Effector CD4-positive, alpha-beta T cell (primary cell): ENCODE results near the gene CALR3. TPM values are rescaled to one million over a fixed set of nuclear protein-coding genes. Genes with fewer than 3 reads are reported as not detected.
"Not testable (repeated sequence)": the region's sequence is repeated elsewhere in the genome, so short reads cannot be mapped to it uniquely, and the experiment has no call there.

Experiments
- DNase-seq: peaks from one replicate; pipeline ENCODE4 v3.0.0-alpha.2; 2020
- total RNA-seq: gene quantifications from one replicate; lab custom pipeline; 2026; lab: John Stamatoyannopoulos, UW

CALR3 gene, protein sequence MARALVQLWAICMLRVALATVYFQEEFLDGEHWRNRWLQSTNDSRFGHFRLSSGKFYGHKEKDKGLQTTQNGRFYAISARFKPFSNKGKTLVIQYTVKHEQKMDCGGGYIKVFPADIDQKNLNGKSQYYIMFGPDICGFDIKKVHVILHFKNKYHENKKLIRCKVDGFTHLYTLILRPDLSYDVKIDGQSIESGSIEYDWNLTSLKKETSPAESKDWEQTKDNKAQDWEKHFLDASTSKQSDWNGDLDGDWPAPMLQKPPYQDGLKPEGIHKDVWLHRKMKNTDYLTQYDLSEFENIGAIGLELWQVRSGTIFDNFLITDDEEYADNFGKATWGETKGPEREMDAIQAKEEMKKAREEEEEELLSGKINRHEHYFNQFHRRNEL
- not detected for total RNA-seq

DNA sequence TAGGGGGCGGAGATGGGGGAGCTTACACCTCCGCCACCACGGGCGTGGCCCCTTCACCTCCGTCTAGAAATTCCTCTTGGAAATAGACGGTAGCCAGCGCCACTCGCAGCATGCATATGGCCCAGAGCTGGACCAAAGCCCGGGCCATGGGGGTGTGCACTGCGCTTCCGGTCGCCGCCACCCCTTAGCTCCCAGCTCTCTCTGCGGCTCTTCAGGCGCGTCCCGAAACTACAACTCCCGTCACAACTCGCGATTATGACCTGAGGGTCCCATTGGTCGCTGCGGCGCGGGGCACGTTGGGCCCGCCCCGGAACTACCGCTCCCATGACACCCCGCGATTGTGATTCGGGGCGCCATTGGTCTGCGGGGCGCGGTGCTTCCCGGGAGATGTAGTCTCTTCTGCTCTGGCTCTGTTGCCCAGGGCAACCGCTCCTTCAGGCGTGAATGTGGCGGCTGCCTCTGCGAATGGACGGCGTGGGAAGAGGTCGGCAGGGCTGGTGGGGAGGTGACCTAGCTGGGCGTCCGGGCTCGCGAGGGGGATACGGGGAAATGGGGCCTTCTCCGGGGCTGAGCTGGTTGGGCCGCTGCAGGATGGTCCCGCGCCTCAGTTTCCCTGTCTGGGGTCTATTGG is at the start of gene CALR3, which contains the start of gene C19orf44:
CALR3 (minus strand) TSS at position 186 of the 631 bp plus-strand sequence; CDS start at position 148, 38 bp downstream.
C19orf44 (plus strand) TSS at position 413 of the 631 bp plus-strand sequence. CDS start 4,399 bp downstream, outside the sequence.
- peak; percentile 96 for DNase-seq

DNA sequence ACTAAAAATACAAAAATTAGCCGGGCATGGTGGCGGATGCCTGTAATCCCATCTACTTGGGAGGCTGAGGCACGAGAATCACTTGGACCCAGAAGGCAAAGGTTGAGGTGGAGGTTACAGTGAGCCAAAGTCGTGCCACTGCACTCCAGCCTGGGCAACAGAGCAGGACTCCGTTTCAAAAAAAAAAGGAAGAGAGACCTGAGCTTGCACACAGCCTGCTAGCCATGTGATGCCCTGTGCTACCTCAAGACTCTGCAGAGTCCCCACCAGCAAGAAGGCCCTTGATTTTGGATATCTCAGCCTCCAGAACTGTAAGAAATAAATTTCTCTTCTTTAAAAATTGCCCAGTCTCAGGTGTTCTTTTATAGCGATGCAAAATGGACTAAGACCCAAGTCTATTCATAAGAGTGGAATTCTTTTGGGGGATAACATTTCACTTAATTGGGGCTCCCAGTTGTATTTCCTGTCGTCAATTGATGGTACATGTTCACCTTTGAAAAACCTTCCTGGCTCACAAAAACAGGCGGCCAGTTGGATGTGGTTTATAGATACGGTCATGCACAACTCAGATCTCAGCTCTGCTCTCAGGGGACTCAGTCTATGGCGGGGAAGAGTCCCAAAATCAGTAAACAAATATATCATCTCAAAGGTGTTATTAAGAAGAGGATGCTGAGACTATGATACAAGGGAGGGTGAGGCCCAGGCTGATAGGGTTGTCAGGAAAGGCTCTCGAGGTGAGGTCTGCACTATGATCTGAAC is 48.7 kb upstream of the CALR3 start:
- no peak for DNase-seq

DNA sequence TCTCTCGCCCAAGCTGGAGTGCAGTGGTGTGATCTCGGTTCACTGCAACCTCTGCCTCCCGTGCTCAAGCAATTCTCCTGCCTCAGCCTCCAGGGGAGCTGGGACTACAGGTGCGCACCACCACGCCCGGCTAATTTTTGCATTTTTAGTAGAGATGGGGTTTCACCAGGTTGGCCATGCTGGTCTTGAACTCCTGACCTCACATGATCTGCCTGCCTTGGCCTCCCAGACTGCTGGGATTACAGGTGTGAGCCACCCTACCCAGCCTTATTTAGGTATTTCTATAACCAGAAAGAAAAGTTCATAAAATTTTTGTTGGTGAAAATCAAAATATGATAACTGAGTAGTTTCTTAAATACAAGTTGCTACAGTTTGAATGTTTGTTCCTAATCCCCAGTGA is 47.8 kb upstream of the CALR3 start:
- not testable (repeated sequence) for DNase-seq

DNA sequence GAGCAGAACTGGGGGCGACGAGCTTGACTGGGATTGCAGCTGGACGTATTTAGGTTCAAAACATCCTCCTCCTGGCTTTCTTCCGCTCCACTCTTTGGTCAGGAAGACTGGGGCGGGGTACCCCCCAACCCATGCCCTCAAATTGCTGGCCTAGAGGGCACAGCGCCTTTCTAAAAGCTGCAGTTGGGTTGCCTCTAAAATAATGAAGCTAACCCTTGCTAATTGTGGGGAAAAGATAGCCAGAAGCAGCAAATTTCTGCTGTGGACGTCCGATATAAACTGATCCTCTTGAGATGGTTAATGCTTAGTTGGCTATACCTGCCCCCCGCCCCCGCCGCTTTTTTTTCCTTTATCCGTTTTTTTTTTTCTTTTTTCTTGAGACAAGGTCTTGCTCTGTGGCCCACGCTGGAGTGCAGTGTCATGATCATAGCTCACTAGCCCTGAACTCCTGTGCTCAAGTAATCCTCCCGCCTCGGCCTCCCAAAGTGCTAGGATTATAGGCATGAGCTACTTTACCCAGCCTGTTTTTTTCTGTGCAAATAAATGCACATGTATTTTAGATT is 47.0 kb upstream of the CALR3 start:
- no peak for DNase-seq

DNA sequence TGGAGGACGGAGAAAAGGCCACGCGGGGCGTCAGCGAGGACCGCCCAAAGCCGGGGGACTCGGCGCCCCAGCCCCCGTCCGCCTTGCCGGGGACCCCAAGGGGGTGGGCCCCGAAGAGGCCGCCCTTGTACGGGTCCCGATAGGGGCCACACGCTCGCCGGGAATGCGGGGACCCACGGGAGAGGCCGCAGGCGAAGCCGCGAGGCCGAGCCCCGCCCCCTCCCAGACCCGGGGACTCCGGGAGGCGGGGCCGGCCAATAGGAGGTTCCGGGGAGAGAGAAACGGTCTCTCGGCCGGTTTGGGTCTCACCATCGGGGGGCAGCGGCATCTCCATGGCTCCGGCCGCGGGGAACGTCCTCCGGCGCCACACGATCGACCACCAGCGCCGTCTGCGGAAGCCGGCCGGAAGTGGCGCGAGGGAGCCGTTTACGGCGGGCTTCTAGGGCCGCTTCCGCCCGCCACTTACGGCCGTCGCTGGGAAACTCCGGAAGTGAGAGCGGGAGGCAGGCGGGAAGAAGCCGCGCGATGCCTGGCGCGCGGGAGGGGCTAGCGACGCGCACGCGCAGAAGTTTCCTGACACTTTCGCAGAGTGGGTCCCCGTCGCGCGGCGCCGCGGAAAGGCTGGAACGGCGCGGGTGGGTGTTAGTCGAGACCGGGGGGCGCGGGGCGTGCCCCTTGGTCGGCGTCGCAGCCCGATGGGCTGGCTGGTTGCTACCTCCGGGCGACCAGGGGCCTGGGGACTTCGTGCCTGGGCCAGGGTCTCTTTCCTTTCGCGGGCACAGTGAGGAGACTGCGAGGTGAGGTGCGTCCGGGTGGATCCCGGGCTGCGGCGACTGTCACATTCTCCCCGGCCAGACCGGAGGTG is 46.3 kb upstream of the CALR3 start, which contains the start of gene CHERP:
CHERP (minus strand) TSS at position 393 of the 865 bp plus-strand sequence; CDS start at position 334, 59 bp downstream.
- DNase-seq, result peak; percentile 93

DNA sequence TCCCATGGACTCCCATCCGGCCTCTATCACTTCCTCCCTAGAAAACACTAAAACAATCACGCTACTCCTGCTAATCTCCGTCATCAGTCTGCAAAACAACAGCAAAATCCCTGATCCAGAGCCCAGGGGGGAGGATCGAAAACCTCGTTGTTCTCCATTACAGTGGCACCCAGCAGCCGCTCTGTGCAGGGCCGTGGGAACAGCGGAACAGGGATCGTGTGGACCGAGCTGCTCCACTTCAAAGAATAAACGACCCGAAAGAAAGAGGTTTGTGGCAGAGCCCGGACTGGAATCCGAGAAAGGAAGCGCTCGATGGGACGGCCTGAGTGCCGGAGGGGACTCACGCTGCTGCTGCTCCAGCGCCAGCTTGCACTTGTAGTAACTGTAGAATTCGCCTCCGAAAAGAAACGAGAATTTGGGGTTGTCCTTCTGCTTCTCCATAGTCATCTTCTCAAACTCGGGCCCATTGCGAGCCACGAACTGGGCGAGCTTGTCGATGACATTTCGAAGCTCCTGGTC is 45.6 kb upstream of the CALR3 start:
- no peak for DNase-seq

DNA sequence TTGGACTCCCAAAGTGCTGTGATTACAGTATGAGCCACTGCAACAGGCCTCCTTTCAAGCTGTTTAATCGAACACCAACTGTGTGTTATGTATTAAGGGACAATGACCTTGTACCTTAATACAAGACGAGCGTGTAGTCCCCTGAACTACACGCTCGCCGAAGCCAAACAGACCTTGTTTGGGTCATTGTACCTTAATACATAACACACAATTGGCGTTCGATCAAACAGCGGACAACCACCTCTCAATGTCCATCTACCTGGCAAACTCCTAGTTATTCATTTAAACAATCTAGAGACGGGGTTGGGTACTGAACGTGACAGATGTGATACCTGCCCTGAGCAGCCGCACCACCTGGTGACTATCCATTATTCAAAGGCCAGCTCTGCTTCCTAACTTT is 45.0 kb upstream of the CALR3 start:
- no peak for DNase-seq

DNA sequence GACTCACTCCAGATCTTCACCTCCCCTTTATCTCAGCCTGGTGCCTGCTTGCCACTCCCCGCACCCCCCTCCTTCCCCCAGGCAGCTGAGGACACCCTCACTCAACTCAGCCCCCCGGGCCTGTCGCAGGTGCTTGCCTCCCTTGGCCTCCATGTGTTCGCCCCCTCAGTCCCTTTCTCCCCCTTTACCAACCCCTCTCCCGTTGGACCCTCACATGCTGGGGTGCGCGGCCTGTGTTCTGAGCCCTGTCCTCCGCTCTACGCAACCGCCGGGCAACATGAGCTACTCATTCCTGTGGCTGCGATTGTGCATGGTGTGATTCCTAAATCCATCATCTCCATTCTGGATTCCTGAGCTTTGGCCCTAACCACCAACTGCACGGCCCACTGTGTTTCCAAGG is 41.1 kb upstream of the CALR3 start:
- DNase-seq, result no peak

DNA sequence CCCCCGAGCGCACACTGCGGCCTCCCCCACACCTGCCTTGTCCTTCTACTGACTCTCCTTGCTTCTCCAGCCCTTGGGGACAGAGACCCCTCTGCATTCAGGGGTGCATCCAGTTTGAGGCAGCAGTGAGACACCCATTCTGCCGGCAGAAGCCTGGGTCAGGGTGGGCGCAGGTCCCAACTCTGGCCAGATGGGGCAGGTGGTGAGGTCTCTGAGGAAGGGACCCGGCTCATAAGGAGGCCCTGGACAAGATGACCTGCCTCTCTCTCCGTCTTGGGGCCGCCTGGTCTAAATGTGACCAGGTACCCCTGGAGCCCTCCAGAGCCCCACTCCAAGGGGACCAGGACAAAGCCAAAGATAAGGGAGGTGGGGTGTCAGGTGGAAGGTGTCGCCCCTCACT is 40.2 kb upstream of the CALR3 start:
- DNase-seq, result no peak

DNA sequence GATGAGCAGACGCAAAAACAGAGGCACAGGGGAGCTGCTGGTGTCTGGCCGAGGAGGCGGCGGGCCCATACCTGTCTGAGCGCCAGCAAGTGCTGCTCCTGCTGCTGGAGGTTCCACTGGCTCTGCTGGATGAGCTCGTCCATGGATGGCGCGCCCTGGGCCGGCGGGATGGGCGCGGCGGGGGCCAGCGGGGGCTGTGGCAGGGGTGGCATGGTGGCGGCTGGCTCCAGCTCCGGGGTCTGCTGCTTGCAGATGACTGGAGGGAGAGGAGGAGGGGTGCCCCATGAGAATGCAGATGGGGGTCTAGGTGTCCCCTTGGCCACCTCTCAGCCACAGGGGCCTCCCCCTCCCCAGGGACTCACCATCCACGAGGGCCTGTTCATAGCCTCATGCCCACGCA is 39.4 kb upstream of the CALR3 start:
- DNase-seq, result no peak

DNA sequence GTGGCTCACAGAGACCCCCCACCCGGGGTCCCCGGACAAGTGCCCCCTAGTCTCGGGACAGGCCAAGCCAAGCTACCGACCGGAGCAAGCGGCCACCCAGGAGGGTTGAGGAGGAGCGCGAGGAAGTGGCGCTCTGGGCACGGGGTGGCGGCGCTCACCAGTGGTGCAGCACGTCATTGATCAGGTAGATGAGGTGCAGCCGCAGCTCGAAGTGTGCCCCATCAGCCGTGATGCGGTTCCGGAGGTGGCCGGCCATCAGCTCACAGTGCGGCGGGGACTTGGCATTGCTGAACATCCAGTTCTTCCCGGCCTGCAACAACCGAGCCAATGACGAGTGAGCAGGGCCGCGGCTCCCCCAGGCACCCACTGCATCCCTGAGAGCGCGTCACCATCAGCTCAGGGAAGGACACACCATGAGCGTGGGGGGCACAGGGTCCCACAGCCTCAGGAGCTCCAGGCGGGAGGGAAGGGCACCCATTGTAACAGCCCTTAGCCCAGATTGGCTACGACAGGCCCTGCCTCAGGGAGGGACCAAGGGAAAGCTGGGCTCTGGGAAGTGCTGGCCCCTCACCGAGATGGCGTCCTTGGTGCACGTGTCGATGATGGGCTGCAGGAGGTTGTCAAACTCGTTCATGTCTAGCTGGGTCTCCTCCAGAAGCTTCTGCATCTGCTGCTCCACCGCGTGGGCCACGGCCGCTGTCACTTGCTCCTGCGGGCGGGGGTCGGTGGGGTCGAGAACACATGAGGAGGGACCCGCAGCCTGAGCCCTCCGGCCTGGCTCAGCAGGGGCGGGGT is 36.7 kb upstream of the CALR3 start:
- no peak for DNase-seq

DNA sequence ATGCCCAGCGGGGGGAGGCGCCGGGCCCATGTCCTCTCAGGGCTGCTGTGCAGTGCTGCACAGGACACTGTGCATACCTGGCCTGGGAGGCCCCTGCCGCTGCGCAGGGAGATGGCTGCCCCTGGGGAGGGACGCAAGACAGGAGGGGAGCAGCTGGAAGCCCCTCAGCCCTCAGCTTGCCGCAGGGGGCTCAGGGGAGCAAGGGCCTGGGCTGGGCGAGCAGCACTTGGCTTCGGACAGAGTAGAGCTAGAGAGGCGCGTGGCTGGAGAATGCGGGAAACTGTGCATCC is 35.4 kb upstream of the CALR3 start:
- DNase-seq, result no peak

DNA sequence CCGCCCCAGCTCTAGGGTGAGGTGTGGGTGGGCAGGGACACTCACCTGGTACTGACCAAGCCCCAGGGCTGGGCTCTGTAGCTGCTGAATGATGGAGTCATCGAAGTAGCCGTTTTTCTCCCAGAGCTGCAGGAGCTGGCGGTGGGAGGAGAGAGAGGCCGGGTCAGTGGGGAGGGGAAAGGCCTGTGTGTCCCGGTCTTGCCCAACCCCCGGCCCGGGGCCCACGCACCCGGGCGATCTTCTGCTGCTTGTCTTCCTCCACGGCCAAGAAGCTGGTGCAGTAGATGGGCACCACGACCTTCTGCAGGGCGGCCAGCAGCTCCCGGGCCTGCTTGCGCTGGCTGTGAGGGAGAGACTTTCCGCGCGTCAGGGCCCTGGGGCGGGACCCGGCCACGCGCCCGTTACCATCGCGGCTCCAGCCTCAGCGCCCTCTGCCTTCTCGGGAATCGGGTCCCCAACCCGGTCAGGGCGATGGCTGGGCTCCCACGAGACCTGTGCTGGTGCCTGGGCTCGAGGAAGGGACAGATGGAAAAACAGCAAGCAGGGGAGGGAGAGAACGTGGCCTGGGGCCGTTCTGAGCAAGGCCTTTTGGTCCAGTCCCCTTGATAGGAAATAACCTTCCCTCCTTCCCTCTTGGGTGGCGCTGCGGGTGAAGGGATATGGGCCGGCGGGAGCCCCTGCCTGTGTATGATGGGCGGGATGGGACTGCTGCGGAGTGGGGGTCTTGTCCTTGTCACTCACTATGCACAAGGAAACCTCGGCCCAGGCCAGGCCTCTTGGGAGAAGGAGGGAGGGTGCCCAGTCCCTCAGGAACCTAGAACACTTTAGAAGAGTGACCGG is 34.8 kb upstream of the CALR3 start:
- no peak for DNase-seq

DNA sequence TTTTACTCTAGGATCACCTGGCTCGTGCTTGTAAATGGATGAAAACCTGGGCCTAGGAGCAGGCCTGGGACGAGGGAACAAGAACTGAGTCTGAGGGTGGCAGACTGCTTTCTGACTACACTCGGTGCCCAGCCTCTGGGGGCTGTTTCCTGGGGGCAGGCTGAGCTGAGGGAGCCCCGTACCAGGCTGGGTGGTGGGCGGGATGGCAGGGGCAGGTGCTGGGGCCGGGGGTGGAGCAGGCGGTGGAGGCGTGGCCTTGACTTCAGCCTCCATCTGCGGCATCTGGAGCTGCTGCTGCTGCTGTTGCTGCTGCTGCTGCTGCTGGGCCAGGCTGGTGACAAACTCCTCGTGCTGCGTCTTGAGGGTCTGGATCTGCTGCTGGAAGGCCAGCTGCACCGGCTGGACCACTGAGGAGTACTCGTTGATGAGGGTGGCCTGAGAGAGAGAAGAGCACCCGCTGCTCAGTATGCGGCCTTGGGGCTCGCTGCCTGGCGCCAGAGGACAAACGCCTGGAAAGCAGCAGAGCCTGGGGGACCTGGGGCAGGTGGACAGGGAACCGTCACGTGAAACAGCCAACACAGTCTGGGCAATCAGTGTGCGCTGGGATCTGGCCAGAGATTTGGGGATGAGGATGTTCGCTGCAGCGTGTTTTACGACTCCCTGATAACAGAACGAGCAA is 33.6 kb upstream of the CALR3 start:
- DNase-seq, result no peak

DNA sequence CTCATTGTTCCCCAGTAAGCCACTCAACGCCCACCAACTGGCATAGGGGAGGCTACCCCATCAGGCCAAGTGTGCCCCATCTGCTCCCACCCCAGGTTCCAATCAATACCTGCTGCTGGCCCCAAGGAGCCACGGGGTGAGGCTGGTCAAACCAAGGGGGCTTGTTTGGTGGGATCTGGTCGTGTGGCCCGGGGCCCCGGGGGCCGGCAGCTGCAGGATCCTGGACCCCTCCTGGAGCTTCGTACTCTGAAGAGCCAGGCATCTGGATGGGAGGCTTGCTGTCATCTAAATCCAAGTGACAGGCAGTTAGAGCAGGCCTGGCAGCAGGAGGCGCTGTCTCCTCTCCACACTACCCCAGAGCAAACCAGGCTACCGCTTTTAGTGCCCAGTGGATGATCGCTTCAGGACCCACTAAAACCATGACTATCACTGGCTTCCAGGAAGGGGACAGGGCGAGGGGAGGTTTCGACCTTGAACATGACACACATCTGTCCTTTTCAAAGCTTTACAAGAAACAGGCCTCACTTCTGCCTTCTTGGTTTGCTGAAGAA is 32.1 kb upstream of the CALR3 start:
- peak; percentile 42 for DNase-seq

DNA sequence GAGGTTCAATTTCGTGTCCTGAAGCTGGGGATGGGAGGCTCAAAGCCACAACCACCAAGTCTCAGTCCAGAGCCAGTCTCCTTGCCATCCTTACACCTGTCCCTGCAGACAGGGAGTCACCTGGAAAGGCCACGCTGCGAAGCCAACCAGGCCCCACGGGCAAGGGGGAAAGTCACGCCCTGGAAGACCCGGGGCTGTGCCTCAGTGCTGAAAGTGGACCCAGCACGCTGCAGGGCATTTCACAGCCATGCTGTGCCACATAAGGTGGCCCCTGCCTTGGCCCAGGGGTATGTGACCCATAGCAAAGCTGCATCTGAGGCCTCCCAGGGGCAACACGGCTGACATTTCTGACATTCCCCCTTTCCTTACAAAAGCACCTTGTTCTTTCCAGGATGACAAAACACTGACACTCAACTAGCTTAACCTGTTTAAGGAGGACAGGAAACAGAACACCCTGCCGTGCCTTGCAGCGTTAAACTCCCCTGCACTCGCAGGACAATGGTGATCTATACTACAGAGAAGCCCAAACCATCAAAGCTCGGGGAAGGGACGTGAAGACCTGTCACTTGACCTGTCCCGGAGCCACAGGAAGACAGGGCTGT is 31.5 kb upstream of the CALR3 start:
- DNase-seq, result no peak

DNA sequence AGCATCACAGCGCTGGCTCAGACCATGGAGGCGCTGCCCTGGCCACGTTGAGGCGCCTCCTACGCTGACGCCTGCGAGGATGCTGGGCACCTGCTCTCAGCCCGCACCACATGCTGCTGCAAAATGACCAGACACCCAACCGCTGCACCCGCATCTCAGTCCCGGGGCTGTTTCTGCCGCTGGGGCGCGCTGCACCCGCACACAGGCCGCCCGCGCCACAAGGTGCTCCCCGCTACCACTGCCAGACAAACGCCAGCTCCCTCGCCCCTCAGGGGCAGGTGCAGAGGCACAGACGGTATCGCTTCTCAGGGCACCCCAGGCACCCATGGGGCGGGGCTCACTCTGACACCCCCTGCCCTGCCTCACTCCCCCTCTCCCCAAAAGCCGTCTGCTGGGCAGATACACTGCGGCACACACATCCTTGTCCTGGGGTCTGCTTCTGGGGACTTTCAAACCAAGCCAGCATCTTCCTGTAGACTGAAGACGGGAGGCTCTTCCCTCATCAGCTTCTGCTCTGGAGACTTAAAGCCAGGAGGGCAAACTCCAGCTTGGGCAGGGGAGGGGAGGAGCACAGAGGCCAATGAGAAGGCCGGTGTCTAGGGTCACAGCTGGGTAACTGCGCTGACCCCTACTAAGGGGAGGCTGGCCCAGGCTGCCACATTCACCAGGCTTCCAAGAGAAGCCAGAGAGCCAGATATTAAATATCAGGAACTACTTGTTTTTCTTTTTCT is 29.9 kb upstream of the CALR3 start:
- no peak for DNase-seq
